Endothelial cell of umbilical vein (primary cell): ENCODE results near the gene DIP2C.

Experiments used
- EZH2 ChIP-seq: IDR thresholded peaks from 2 replicates; pipeline ENCODE4 v1.6.1; 2012; ENCODE audit warnings: borderline replicate concordance, low read depth, mild to moderate bottlenecking, moderate library complexity, low read length, inconsistent platforms; ENCODE audit not compliant: severe bottlenecking
- FOS ChIP-seq: IDR thresholded peaks from 2 replicates; pipeline ENCODE4 v1.6.1; 2011; ENCODE audit warnings: mild to moderate bottlenecking, low read length, moderate library complexity, borderline replicate concordance; ENCODE audit not compliant: insufficient read depth
- POLR2A ChIP-seq: IDR thresholded peaks from 2 replicates; pipeline ENCODE4 v1.6.1; 2012; ENCODE audit warnings: low read depth, mild to moderate bottlenecking, control low read depth, low read length
- POLR2AphosphoS5 ChIP-seq: IDR thresholded peaks from 2 replicates; pipeline ENCODE4 v1.6.1; 2012; ENCODE audit warnings: low read depth, mild to moderate bottlenecking, control low read depth, low read length, moderate library complexity; ENCODE audit not compliant: insufficient read depth
- TF ChIP-seq, protein P1 (sequence below): IDR thresholded peaks from 2 replicates; pipeline ENCODE4 v1.6.1; 2011; ENCODE audit not compliant: insufficient read depth, insufficient read length
- TF ChIP-seq, protein P2 (sequence below), 2 donors: IDR thresholded peaks; 1 replicate in 1 of 2; 2 replicates in 1 of 2; pipeline ENCODE4 v1.5.1; 2011; ENCODE audit warnings: low read length in 2 of 2, mild to moderate bottlenecking in 2 of 2, moderate library complexity in 2 of 2, control low read depth in 1 of 2, inconsistent platforms in 1 of 2, low read depth in 1 of 2; ENCODE audit not compliant: insufficient read depth in 1 of 2; ENCODE audit errors: extremely low read depth in 1 of 2

DNA sequence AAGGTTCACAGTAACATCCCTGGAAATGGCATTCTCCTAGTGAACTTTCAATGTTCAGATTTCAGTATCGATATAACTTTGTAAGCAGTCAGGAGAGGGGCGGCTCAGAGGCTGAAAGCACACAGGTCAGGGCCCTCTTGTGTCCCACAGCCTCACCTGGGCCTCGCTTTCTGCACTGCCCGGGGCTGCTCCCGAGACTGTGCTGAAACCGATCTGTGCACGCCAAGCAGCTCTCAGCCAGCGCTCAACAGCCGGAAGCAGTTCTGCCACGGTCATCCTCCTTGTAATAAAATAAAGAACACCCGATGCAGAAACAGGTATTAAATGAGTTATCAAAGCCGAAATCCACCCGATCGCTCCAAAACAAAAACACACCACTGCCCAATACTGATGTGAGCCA lies 106.0 kb downstream of the DIP2C start:
- TF ChIP-seq, protein P1, sequence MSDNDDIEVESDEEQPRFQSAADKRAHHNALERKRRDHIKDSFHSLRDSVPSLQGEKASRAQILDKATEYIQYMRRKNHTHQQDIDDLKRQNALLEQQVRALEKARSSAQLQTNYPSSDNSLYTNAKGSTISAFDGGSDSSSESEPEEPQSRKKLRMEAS = no peak
- TF ChIP-seq, protein P2, sequence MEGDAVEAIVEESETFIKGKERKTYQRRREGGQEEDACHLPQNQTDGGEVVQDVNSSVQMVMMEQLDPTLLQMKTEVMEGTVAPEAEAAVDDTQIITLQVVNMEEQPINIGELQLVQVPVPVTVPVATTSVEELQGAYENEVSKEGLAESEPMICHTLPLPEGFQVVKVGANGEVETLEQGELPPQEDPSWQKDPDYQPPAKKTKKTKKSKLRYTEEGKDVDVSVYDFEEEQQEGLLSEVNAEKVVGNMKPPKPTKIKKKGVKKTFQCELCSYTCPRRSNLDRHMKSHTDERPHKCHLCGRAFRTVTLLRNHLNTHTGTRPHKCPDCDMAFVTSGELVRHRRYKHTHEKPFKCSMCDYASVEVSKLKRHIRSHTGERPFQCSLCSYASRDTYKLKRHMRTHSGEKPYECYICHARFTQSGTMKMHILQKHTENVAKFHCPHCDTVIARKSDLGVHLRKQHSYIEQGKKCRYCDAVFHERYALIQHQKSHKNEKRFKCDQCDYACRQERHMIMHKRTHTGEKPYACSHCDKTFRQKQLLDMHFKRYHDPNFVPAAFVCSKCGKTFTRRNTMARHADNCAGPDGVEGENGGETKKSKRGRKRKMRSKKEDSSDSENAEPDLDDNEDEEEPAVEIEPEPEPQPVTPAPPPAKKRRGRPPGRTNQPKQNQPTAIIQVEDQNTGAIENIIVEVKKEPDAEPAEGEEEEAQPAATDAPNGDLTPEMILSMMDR (IDR thresholded peaks at IDR 0.05; ENCODE audit: extremely low read depth in 1 of 2, insufficient read depth in 1 of 2, low read depth in 1 of 2, low read length in 2 of 2) = no peak
- TF ChIP-seq POLR2AphosphoS5 (no peak), POLR2A (no peak), FOS (no peak), EZH2 (no peak)
